HEK293 (cell line): ENCODE data around the gene ZNF236.
"Not testable (repeated sequence)": the region's sequence is repeated elsewhere in the genome, so short reads cannot be mapped to it uniquely, and the experiment has no call there.

Experiments
- CTCF ChIP-seq: fragments of 450-650 bp; formaldehyde crosslinking; IDR thresholded peaks from 2 replicates; pipeline ENCODE4 v1.5.1; 2016; ENCODE audit warnings: missing biosample characterization, missing genetic modification characterization
- OVOL3 ChIP-seq: fragments of 450-650 bp; formaldehyde crosslinking; IDR thresholded peaks from 2 replicates; pipeline ENCODE4 v1.5.1; 2016; ENCODE audit warnings: missing biosample characterization, missing genetic modification characterization
- RBAK ChIP-seq: fragments of 450-650 bp; formaldehyde crosslinking; IDR thresholded peaks from 2 replicates; pipeline ENCODE4 v1.5.1; 2016; ENCODE audit warnings: missing biosample characterization, missing genetic modification characterization
- ZNF529 ChIP-seq: fragments of 450-650 bp; formaldehyde crosslinking; IDR thresholded peaks from 2 replicates; pipeline ENCODE4 v1.5.1; 2017; ENCODE audit warnings: missing genetic modification characterization, missing biosample characterization; ENCODE audit not compliant: insufficient replicate concordance
- ZNF596 ChIP-seq: fragments of 450-650 bp; IDR thresholded peaks from 2 replicates; pipeline ENCODE4 v1.5.0; 2018; ENCODE audit warnings: missing biosample characterization, mild to moderate bottlenecking, missing genetic modification characterization, moderate library complexity
- TF ChIP-seq, protein P1 (sequence below): fragments of 450-650 bp; formaldehyde crosslinking; IDR thresholded peaks from 2 replicates; pipeline ENCODE4 v1.5.1; 2016; ENCODE audit warnings: missing biosample characterization, missing genetic modification characterization

- TF ChIP-seq, protein P1, sequence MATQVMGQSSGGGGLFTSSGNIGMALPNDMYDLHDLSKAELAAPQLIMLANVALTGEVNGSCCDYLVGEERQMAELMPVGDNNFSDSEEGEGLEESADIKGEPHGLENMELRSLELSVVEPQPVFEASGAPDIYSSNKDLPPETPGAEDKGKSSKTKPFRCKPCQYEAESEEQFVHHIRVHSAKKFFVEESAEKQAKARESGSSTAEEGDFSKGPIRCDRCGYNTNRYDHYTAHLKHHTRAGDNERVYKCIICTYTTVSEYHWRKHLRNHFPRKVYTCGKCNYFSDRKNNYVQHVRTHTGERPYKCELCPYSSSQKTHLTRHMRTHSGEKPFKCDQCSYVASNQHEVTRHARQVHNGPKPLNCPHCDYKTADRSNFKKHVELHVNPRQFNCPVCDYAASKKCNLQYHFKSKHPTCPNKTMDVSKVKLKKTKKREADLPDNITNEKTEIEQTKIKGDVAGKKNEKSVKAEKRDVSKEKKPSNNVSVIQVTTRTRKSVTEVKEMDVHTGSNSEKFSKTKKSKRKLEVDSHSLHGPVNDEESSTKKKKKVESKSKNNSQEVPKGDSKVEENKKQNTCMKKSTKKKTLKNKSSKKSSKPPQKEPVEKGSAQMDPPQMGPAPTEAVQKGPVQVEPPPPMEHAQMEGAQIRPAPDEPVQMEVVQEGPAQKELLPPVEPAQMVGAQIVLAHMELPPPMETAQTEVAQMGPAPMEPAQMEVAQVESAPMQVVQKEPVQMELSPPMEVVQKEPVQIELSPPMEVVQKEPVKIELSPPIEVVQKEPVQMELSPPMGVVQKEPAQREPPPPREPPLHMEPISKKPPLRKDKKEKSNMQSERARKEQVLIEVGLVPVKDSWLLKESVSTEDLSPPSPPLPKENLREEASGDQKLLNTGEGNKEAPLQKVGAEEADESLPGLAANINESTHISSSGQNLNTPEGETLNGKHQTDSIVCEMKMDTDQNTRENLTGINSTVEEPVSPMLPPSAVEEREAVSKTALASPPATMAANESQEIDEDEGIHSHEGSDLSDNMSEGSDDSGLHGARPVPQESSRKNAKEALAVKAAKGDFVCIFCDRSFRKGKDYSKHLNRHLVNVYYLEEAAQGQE (tag by site-specific recombination), result not testable (repeated sequence)
- not testable (repeated sequence) for TF ChIP-seq ZNF529, CTCF, ZNF596, OVOL3, RBAK (tag by site-specific recombination)
Observed at GRCh38 chr18:77018650-77019049, 196.3 kb downstream of the ZNF236 start.
